Measurements from ENCODE around the gene WDR62. TPM values are rescaled to one million over a fixed set of nuclear protein-coding genes. Genes with fewer than 3 reads are reported as not detected.

WDR62 gene
- total and polyA plus RNA-seq, 8 donors = 3.7 to 6.7 (median 4.4) TPM

- Histone ChIP-seq H3K36me3 (peaks cover 0 to 62% of the 10 kb centered on the region in 2 donors), H3K27ac (no peak overlapping the region), H3K9me3 (no peaks in the 10 kb centered on the region), H3K27me3 (no peaks in the 10 kb centered on the region), H3K4me3 (no peak overlapping the region), H3K4me1 (no peaks in the 10 kb centered on the region)
- intact Hi-C loops (cut with DNase I) = no loop called here
- DNase-seq (no peak), ATAC-seq (no peak)
- no peak for TF ChIP-seq CTCF (IDR thresholded peaks at IDR 0.05)
Measured at GRCh38 chr19:36106441-36106840, 51.7 kb downstream of the WDR62 start.

GRCh38 chr19:36106991-36107390 is 52.3 kb downstream of the WDR62 start:
- Histone ChIP-seq H3K27ac (no peak overlapping the region), H3K4me1 (no peaks in the 10 kb centered on the region), H3K9me3 (no peaks in the 10 kb centered on the region), H3K27me3 (no peaks in the 10 kb centered on the region), H3K36me3 (peaks cover 0 to 62% of the 10 kb centered on the region in 2 donors), H3K4me3 (no peak overlapping the region)
- DNase-seq = no peak
- TF ChIP-seq CTCF (IDR thresholded peaks at IDR 0.05) = no peak
- no peak for ATAC-seq
- intact Hi-C loops (cut with DNase I) = no loop called here

GRCh38 chr19:36108684-36109083 is 54.0 kb downstream of the WDR62 start:
- Histone ChIP-seq H3K4me3 (no peak overlapping the region), H3K4me1 (peaks cover 0 to 10% of the 10 kb centered on the region in 2 donors), H3K9me3 (no peaks in the 10 kb centered on the region), H3K27me3 (no peaks in the 10 kb centered on the region), H3K27ac (no peak overlapping the region), H3K36me3 (peaks cover 0 to 61% of the 10 kb centered on the region in 2 donors)
- no peak for TF ChIP-seq CTCF (IDR thresholded peaks at IDR 0.05)
- no peak for DNase-seq
- no peak for ATAC-seq
- intact Hi-C loops (cut with DNase I) = no loop called here

GRCh38 chr19:36110487-36111199 is 55.9 kb downstream of the WDR62 start, which contains the start of gene OVOL3:
Gene OVOL3, plus strand, starts transcription at chr19:36111143. Its CDS starts 60 bp downstream, at chr19:36111203.
- no peak within 1 kb of the TSS for H3K4me3 ChIP-seq
- no peaks in the 10 kb centered on the region for H3K9me3 ChIP-seq
- H3K27me3 ChIP-seq = no peaks in the 10 kb centered on the region
- no peak for DNase-seq
- H3K36me3 ChIP-seq = peaks cover 0 to 41% of the 10 kb centered on the region in 2 donors
- intact Hi-C loops (cut with DNase I) = no loop called here
- ATAC-seq = no peak
- no peak for TF ChIP-seq CTCF (IDR thresholded peaks at IDR 0.05)
- H3K4me1 ChIP-seq = peaks cover 4 to 18% of the 10 kb centered on the region in 2 donors
- H3K27ac ChIP-seq = no peak within 1 kb of the TSS

- ATAC-seq = no peak
- TF ChIP-seq CTCF (IDR thresholded peaks at IDR 0.05) = no peak
- intact Hi-C loops (cut with DNase I) = no loop called here
Measured at GRCh38 chr19:36111200-36111539, 56.5 kb downstream of the WDR62 start.

More at GRCh38 chr19:36111200-36111539, 56.5 kb downstream of the WDR62 start:
- H3K27me3 ChIP-seq = no peaks in the 10 kb centered on the region
- H3K27ac ChIP-seq = no peak overlapping the region
- no peaks in the 10 kb centered on the region for H3K9me3 ChIP-seq
- H3K4me3 ChIP-seq = no peak overlapping the region
- H3K36me3 ChIP-seq = peaks cover 0 to 37% of the 10 kb centered on the region in 2 donors
- DNase-seq = no peak
- peaks cover 7 to 21% of the 10 kb centered on the region in 2 donors for H3K4me1 ChIP-seq

All from left lung (tissue), 10 donors.